Kidney epithelial cell (primary cell): Measurements from ENCODE around the gene RWDD4. TPM values are rescaled to one million over a fixed set of nuclear protein-coding genes. Genes with fewer than 3 reads are reported as not detected.

ENCODE experiments used
- DNase-seq: peaks from one replicate; pipeline ENCODE4 v3.0.0-alpha.2; 2010; ENCODE audit warnings: low read depth
- H3K27me3 ChIP-seq: 2 replicates; pipeline ENCODE4 v1.6.0; 2011; ENCODE audit warnings: low read length; ENCODE audit not compliant: control insufficient read depth, insufficient read depth
- H3K36me3 ChIP-seq: 2 replicates; pipeline ENCODE4 v1.5.1; 2011; ENCODE audit warnings: low read length; ENCODE audit not compliant: control insufficient read depth, insufficient read depth
- H3K4me3 ChIP-seq: 2 replicates; pipeline ENCODE4 v1.5.1; 2011; ENCODE audit warnings: low read depth, mild to moderate bottlenecking, control low read depth, low read length
- total RNA-seq: library from RNA; depleted of rRNA; stranded (reverse); fragments of >200 nt; gene quantifications from 2 replicates; pipeline ENCODE4 v1.2.3, GENCODE V29; 2015
- TF ChIP-seq, protein P1 (sequence below): IDR thresholded peaks from 2 replicates; pipeline ENCODE4 v1.5.1; 2011; ENCODE audit warnings: mild to moderate bottlenecking, moderate library complexity, low read length, control low read depth, inconsistent platforms; ENCODE audit not compliant: insufficient read depth, poor library complexity, severe bottlenecking

RWDD4 gene
- total RNA-seq, 1 donor from 2014 or later: 17.6 TPM

DNA sequence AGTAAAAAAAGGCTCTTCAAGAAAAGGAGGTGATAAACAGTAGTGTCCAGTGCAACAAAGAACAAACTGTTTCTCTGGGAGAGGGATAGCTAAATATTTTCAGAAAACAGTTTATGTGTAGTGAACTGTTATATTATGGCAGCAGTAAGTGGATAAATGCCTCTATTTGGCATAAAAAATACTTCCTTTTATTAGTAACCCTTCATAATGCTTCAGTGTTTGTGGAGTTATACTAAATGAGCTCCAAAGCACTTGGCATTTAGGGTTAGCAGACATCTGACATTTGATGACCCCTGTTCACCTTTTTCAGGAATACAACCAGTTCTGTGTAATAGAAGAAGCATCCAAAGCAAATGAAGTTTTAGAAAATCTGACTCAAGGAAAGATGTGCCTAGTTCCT is 32.0 kb upstream of the RWDD4 start:
- no peak for DNase-seq
- no peaks in the 10 kb centered on the region for H3K36me3 ChIP-seq
- TF ChIP-seq, protein P1, sequence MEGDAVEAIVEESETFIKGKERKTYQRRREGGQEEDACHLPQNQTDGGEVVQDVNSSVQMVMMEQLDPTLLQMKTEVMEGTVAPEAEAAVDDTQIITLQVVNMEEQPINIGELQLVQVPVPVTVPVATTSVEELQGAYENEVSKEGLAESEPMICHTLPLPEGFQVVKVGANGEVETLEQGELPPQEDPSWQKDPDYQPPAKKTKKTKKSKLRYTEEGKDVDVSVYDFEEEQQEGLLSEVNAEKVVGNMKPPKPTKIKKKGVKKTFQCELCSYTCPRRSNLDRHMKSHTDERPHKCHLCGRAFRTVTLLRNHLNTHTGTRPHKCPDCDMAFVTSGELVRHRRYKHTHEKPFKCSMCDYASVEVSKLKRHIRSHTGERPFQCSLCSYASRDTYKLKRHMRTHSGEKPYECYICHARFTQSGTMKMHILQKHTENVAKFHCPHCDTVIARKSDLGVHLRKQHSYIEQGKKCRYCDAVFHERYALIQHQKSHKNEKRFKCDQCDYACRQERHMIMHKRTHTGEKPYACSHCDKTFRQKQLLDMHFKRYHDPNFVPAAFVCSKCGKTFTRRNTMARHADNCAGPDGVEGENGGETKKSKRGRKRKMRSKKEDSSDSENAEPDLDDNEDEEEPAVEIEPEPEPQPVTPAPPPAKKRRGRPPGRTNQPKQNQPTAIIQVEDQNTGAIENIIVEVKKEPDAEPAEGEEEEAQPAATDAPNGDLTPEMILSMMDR: no peak
- no peaks in the 10 kb centered on the region for H3K27me3 ChIP-seq
- H3K4me3 ChIP-seq: no peak overlapping the region

DNA sequence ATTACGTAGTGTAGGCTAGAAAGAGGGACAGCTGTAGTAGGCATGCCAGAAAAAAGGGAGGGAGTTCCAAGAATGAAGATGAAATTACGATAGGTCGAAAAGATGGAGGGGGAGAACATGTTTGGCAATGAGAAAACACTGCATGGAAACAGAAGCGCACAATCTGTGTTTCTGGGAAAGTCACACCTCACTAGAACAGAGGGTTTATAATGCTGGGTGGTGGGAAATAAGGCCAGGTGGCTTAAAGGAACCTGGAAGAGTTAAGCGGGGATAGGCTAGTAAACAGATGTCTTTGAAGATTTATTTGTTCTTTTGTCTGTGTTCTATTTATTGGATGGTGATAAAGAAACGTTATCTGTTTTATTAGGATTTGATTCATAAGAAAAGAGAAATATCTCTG is 29.2 kb upstream of the RWDD4 start:
- Histone ChIP-seq H3K4me3 (no peak overlapping the region), H3K36me3 (no peaks in the 10 kb centered on the region), H3K27me3 (no peaks in the 10 kb centered on the region)
- DNase-seq: no peak
- TF ChIP-seq, protein P1: no peak

DNA sequence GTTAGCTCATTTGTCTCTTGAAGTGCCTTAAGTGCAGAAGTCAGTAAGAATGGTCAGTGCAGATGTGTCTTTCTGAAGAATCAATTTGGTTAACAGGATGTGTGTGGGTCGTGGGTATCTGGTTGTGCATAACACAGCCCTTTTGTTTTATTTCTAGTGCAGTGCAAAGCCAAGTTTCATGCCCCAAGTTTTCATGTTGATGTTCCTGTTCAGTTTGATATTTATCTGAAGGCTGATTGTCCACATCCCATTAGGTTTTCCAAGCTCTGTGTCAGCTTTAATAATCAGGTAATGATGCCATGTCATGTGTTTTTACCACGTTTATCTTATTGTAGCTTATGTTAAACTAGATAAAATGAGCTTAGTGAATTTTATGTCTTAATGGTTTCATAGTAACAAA is 27.5 kb upstream of the RWDD4 start:
- Histone ChIP-seq H3K4me3 (no peak overlapping the region), H3K36me3 (no peaks in the 10 kb centered on the region), H3K27me3 (no peaks in the 10 kb centered on the region)
- TF ChIP-seq, protein P1: no peak
- no peak for DNase-seq

DNA sequence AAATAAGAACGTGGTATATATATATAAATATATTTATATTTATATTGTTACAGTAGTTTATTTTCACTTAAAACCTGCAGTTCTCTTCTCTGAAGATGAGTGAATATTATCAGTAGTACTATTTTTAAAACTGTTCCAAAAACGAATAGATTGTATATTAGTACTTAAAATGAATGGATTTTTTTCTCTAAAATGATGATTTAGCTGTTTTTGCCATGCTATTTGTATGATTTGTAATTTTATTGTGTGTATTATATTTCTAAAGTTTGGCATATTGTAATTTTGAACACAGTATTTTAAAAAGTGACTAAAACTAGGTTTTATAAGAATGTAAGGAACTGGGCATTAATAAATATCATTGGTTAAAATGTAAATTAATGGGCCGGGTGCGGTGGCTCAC is 22.1 kb upstream of the RWDD4 start:
- Histone ChIP-seq H3K4me3 (no peak overlapping the region), H3K27me3 (no peaks in the 10 kb centered on the region), H3K36me3 (no peaks in the 10 kb centered on the region)
- TF ChIP-seq, protein P1: no peak
- DNase-seq: no peak

DNA sequence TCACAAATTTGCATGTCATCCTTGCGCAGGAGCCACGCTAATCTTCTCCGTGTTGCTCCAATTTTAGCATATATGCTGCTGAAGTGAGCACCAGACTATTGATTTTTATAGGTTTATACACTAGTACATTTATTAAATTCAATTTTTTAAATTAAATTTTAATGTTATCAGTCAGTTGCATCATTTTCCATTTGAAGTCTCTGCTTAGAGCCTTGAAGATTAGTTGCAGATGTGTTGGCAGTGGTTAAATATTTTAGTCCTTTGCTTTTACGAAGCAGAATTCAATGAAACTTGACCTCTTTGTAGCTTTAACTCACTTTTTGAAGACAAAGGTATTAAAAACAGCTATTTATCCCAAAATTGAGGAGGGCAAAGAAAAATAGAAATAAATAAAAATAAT is 16.6 kb upstream of the RWDD4 start:
- Histone ChIP-seq H3K27me3 (no peaks in the 10 kb centered on the region), H3K36me3 (no peaks in the 10 kb centered on the region), H3K4me3 (no peak overlapping the region)
- DNase-seq: no peak
- TF ChIP-seq, protein P1: no peak

DNA sequence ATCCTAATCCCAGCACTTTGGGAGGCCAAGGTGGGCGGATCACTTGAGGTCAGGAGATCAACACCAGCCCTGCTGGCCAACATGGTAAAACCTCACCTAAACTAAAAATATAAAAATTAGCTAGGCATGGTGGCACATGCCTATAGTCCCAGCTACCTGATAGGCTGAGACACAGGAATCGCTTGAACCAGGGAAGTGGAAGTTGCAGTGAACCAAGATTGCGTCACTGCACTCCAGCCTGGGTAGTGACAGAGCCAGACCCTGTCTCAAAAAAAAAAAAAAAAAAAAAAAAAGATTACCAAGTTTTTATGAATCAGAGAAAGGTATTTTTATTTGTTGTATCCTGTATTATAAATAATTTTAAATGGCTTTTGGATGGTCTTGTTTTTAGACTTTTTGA is 15.2 kb upstream of the RWDD4 start:
- DNase-seq: no peak
- peaks cover 1% of the 10 kb centered on the region for H3K36me3 ChIP-seq
- no peak overlapping the region for H3K4me3 ChIP-seq
- no peaks in the 10 kb centered on the region for H3K27me3 ChIP-seq
- TF ChIP-seq, protein P1: no peak
